Non-pigmented ciliary epithelial cell (primary cell): ENCODE results near the gene SYNJ1.
"Not testable (repeated sequence)": the region's sequence is repeated elsewhere in the genome, so short reads cannot be mapped to it uniquely, and the experiment has no call there.

Experiments used
- DNase-seq: peaks from one replicate; pipeline ENCODE4 v3.0.0-alpha.2; 2010; ENCODE audit warnings: low read depth

Gene SYNJ1

GRCh38 chr21:32611471-32611997, 116.3 kb downstream of the SYNJ1 start:
- no peak for DNase-seq

GRCh38 chr21:32610940-32611339, 116.9 kb downstream of the SYNJ1 start:
- not testable (repeated sequence) for DNase-seq

GRCh38 chr21:32608851-32609250, 119.0 kb downstream of the SYNJ1 start:
- DNase-seq: no peak

GRCh38 chr21:32605469-32605868, 122.3 kb downstream of the SYNJ1 start:
- DNase-seq: no peak

- DNase-seq: no peak
Measured at GRCh38 chr21:32604464-32604863, 123.3 kb downstream of the SYNJ1 start.

GRCh38 chr21:32603131-32603530, 124.7 kb downstream of the SYNJ1 start:
- no peak for DNase-seq

- DNase-seq: no peak
Measured at GRCh38 chr21:32602099-32602498, 125.7 kb downstream of the SYNJ1 start.

- no peak for DNase-seq
Measured at GRCh38 chr21:32599526-32599925, 128.3 kb downstream of the SYNJ1 start.

GRCh38 chr21:32599091-32599490, 128.7 kb downstream of the SYNJ1 start:
- DNase-seq: no peak

- DNase-seq: peak; percentile 83
Measured at GRCh38 chr21:32597205-32597604, 130.6 kb downstream of the SYNJ1 start.

GRCh38 chr21:32595431-32595830, 132.4 kb downstream of the SYNJ1 start:
- no peak for DNase-seq

GRCh38 chr21:32593690-32594089, 134.1 kb downstream of the SYNJ1 start:
- DNase-seq: no peak

GRCh38 chr21:32592929-32593502, 134.8 kb downstream of the SYNJ1 start:
- DNase-seq: no peak

- DNase-seq: no peak
Measured at GRCh38 chr21:32590130-32590529, 137.7 kb downstream of the SYNJ1 start.

- DNase-seq: no peak
Measured at GRCh38 chr21:32587651-32588050, 140.2 kb downstream of the SYNJ1 start.

GRCh38 chr21:32587120-32587519, 140.7 kb downstream of the SYNJ1 start:
- no peak for DNase-seq

- no peak for DNase-seq
Measured at GRCh38 chr21:32585970-32586369, 141.8 kb downstream of the SYNJ1 start.

- no peak for DNase-seq
Measured at GRCh38 chr21:32585042-32585710, 142.6 kb downstream of the SYNJ1 start, which contains the start of gene TCP10L. TCP10L (minus strand) TSS chr21:32585523; CDS start chr21:32584304, 1,219 bp downstream.

- no peak for DNase-seq
Measured at GRCh38 chr21:32584472-32584871, 143.3 kb downstream of the SYNJ1 start.

GRCh38 chr21:32581732-32582131, 146.1 kb downstream of the SYNJ1 start:
- DNase-seq: no peak

- no peak for DNase-seq
Measured at GRCh38 chr21:32580949-32581348, 146.9 kb downstream of the SYNJ1 start.
